Adrenal gland (tissue), 5 donors: ENCODE results near the gene BHLHE23.

Source experiments
- CTCF ChIP-seq, 6 experiments: fragments of 450-650 bp in 4 of 6; fragments of 200-600 bp in 2 of 6; sonication (generic) in 1 of 6; IDR thresholded peaks; 1 replicate in 5 of 6; 2 replicates in 1 of 6; pipeline versions ENCODE4 v1.5.1 to v1.8.0; 2016 to 2021; ENCODE audit warnings: antibody characterized with exemption in 6 of 6, mild to moderate bottlenecking in 2 of 6, moderate library complexity in 1 of 6
- POLR2A ChIP-seq, 2 donors: fragments of 450-650 bp; IDR thresholded peaks; one replicate each; pipeline ENCODE4 v1.6.1; 2017; ENCODE audit warnings: antibody characterized with exemption in 2 of 2, mild to moderate bottlenecking in 2 of 2, moderate library complexity in 1 of 2
- donor health status: DM: no; HTN: no; CAD: no.

- TF ChIP-seq CTCF (IDR thresholded peaks at IDR 0.05) (no peak), POLR2A (IDR thresholded peaks at IDR 0.05) (no peak)
These were observed 19.0 kb upstream of the BHLHE23 start for GRCh38 chr20:63025534-63026331.
